GM19395 (cell line): ENCODE data around the gene METTL27.
"Not testable (repeated sequence)": the region's sequence is repeated elsewhere in the genome, so short reads cannot be mapped to it uniquely, and the experiment has no call there.

Experiments
- ATAC-seq: cut with Tn5 transposase; IDR thresholded peaks from one replicate; pipeline ENCODE4 v1.9.1; 2021; ENCODE audit warnings: mild to moderate bottlenecking, moderate library complexity; ENCODE audit not compliant: unreplicated experiment

Gene METTL27

GRCh38 chr7:73839743-73840714 lies 2.3 kb downstream of the METTL27 start:
- no peak for ATAC-seq

GRCh38 chr7:73839290-73839689 lies 3.0 kb downstream of the METTL27 start:
- ATAC-seq, result no peak

- ATAC-seq, result no peak
Measured at GRCh38 chr7:73838642-73839041, 3.7 kb downstream of the METTL27 start.

- ATAC-seq, result not testable (repeated sequence)
Measured at GRCh38 chr7:73837167-73837566, 5.1 kb downstream of the METTL27 start.

- no peak for ATAC-seq
Measured at GRCh38 chr7:73834626-73835191, 7.6 kb downstream of the METTL27 start.

- no peak for ATAC-seq
Measured at GRCh38 chr7:73833251-73833919, 8.9 kb downstream of the METTL27 start.

GRCh38 chr7:73832806-73833205 lies 9.5 kb downstream of the METTL27 start:
- ATAC-seq, result no peak

- no peak for ATAC-seq
Measured at GRCh38 chr7:73831834-73832651, 10.3 kb downstream of the METTL27 start.

GRCh38 chr7:73831584-73831833 lies 10.8 kb downstream of the METTL27 start:
- ATAC-seq, result no peak

GRCh38 chr7:73830681-73831583 lies 11.4 kb downstream of the METTL27 start, which contains the start of gene CLDN4:
Gene CLDN4, plus strand, starts transcription at chr7:73830996. Its CDS starts 206 bp downstream, at chr7:73831202.
- ATAC-seq, result no peak

- no peak for ATAC-seq
Measured at GRCh38 chr7:73829921-73830680, 12.2 kb downstream of the METTL27 start.

- ATAC-seq, result no peak
Measured at GRCh38 chr7:73829505-73829904, 12.8 kb downstream of the METTL27 start.

GRCh38 chr7:73828972-73829371 lies 13.3 kb downstream of the METTL27 start:
- ATAC-seq, result no peak

GRCh38 chr7:73828107-73828803 lies 14.1 kb downstream of the METTL27 start:
- no peak for ATAC-seq

GRCh38 chr7:73827567-73828106 lies 14.7 kb downstream of the METTL27 start:
- ATAC-seq, result no peak

- ATAC-seq, result no peak
Measured at GRCh38 chr7:73824986-73825385, 17.3 kb downstream of the METTL27 start.

GRCh38 chr7:73823873-73824592 lies 18.3 kb downstream of the METTL27 start:
- ATAC-seq, result no peak

GRCh38 chr7:73823257-73823656 lies 19.1 kb downstream of the METTL27 start:
- ATAC-seq, result no peak
